K562 (cell line): ENCODE data around the gene ARMC8.

Experiments used
- ATF1 ChIP-seq, 2 experiments: fragments of 450-650 bp in 1 of 2; IDR thresholded peaks; 2 replicates each; pipeline ENCODE4 v1.6.1; 2016; ENCODE audit warnings: missing compliant biosample characterization in 1 of 2, missing genetic modification characterization in 1 of 2
- E2F3 ChIP-seq: fragments of 250-450 bp; sonication (Bioruptor Pico); IDR thresholded peaks from 2 replicates; pipeline ENCODE4 v1.4.0; 2020; ENCODE audit warnings: mild to moderate bottlenecking
- EP300 ChIP-seq: IDR thresholded peaks from 2 replicates; pipeline ENCODE4 v1.6.1; 2012; ENCODE audit warnings: low read length, improper control_type of control experiment
- MTA2 ChIP-seq: fragments of 450-650 bp; IDR thresholded peaks from 2 replicates; pipeline ENCODE4 v1.6.1; 2016; ENCODE audit warnings: low read depth
- NCOA2 ChIP-seq, 2 experiments: fragments of 450-650 bp; IDR thresholded peaks; 2 replicates each; pipeline ENCODE4 v1.6.1; 2018; ENCODE audit warnings: mild to moderate bottlenecking in 2 of 2, moderate library complexity in 1 of 2; ENCODE audit not compliant: partially characterized antibody in 2 of 2
- NFYB ChIP-seq: IDR thresholded peaks from 2 replicates; pipeline ENCODE4 v1.6.1; 2011; ENCODE audit warnings: mild to moderate bottlenecking, moderate library complexity; ENCODE audit not compliant: insufficient read length; ENCODE audit errors: extremely low read depth
- RFX5 ChIP-seq: IDR thresholded peaks from 2 replicates; pipeline ENCODE4 v1.6.1; 2011; ENCODE audit warnings: low read depth, mild to moderate bottlenecking, improper control_type of control experiment, low read length
- SMC3 ChIP-seq: conservative IDR thresholded peaks from 2 replicates; pipeline ENCODE4 v1.6.1; 2011; ENCODE audit warnings: low read depth, low read length, improper control_type of control experiment; ENCODE audit not compliant: insufficient read depth
- SREBF2 ChIP-seq: sonication (generic); formaldehyde crosslinking; IDR thresholded peaks from 2 replicates; pipeline ENCODE4 v1.4.0; 2020; ENCODE audit warnings: mild to moderate bottlenecking, missing genetic modification reagents
- TGIF2 ChIP-seq: sonication (generic); formaldehyde crosslinking; IDR thresholded peaks from 2 replicates; pipeline ENCODE4 v1.8.1; 2022; ENCODE audit warnings: mild to moderate bottlenecking, missing genetic modification reagents, moderate library complexity
- ZNF263 ChIP-seq: sonication (generic); formaldehyde crosslinking; IDR thresholded peaks from 2 replicates; pipeline ENCODE4 v1.8.0; 2022; ENCODE audit warnings: mild to moderate bottlenecking, missing genetic modification reagents, borderline replicate concordance
- TF ChIP-seq, protein P1 (sequence below), 3 experiments: IDR thresholded peaks in 2 of 3; conservative IDR thresholded peaks in 1 of 3; 2 replicates each; pipeline ENCODE4 v1.5.1; 2011 to 2012; ENCODE audit warnings: low read length in 3 of 3, mild to moderate bottlenecking in 3 of 3, control low read depth in 2 of 3, improper control_type of control experiment in 1 of 3, inconsistent platforms in 1 of 3, low read depth in 1 of 3, mixed read lengths in 1 of 3, moderate library complexity in 1 of 3; ENCODE audit not compliant: insufficient read depth in 2 of 3

GRCh38 chr3:138195481-138195880 is 8.4 kb downstream of the ARMC8 start:
- no peak for TF ChIP-seq SMC3
- no peak for TF ChIP-seq E2F3 (CRISPR knock-in tag)
- no peak for TF ChIP-seq ZNF263
- TF ChIP-seq ATF1 (CRISPR knock-in tag; IDR thresholded peaks at IDR 0.05): no peak
- no peak for TF ChIP-seq ATF1 (tag; IDR thresholded peaks at IDR 0.05)
- TF ChIP-seq RFX5: no peak
- no peak for TF ChIP-seq NFYB
- TF ChIP-seq, protein P1, sequence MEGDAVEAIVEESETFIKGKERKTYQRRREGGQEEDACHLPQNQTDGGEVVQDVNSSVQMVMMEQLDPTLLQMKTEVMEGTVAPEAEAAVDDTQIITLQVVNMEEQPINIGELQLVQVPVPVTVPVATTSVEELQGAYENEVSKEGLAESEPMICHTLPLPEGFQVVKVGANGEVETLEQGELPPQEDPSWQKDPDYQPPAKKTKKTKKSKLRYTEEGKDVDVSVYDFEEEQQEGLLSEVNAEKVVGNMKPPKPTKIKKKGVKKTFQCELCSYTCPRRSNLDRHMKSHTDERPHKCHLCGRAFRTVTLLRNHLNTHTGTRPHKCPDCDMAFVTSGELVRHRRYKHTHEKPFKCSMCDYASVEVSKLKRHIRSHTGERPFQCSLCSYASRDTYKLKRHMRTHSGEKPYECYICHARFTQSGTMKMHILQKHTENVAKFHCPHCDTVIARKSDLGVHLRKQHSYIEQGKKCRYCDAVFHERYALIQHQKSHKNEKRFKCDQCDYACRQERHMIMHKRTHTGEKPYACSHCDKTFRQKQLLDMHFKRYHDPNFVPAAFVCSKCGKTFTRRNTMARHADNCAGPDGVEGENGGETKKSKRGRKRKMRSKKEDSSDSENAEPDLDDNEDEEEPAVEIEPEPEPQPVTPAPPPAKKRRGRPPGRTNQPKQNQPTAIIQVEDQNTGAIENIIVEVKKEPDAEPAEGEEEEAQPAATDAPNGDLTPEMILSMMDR (IDR thresholded peaks at IDR 0.05 in 2 of 3, conservative IDR thresholded peaks at IDR 0.05 in 1 of 3; ENCODE audit: insufficient read depth in 2 of 3, low read depth in 1 of 3, low read length in 3 of 3): no peak
- no peak for TF ChIP-seq NCOA2 (IDR thresholded peaks at IDR 0.05; ENCODE audit: partially characterized antibody in 2 of 2)
- TF ChIP-seq SREBF2: no peak
- TF ChIP-seq EP300: no peak
- no peak for TF ChIP-seq TGIF2 (CRISPR knock-in tag)
- TF ChIP-seq MTA2: no peak
